ENCODE data around the gene QRSL1. TPM values are rescaled to one million over a fixed set of nuclear protein-coding genes. Genes with fewer than 3 reads are reported as not detected.

Gene QRSL1
- total RNA-seq, 4 donors from 2014 or later = 17.2 to 26.7 (median 25.1) TPM

- intact Hi-C loops (cut with DNase I; ENCODE audit: low total_unique reads) = no loop called here
- no peak for ATAC-seq
- TF ChIP-seq CTCF (IDR thresholded peaks at IDR 0.05 in 4 of 5, conservative IDR thresholded peaks at IDR 0.05 in 1 of 5) = no peak
- TF ChIP-seq POLR2A (IDR thresholded peaks at IDR 0.05) = no peak
Measured at GRCh38 chr6:106609699-106610098, 19.7 kb upstream of the QRSL1 start.

GRCh38 chr6:106611030-106611429 lies 18.3 kb upstream of the QRSL1 start:
- no peak for TF ChIP-seq CTCF (IDR thresholded peaks at IDR 0.05 in 4 of 5, conservative IDR thresholded peaks at IDR 0.05 in 1 of 5)
- no peak for TF ChIP-seq POLR2A (IDR thresholded peaks at IDR 0.05)
- H3K27me3 ChIP-seq = no peaks in the 10 kb centered on the region
- H3K27ac ChIP-seq = no peak overlapping the region
- no peaks in the 10 kb centered on the region for H3K9me3 ChIP-seq
- no peaks in the 10 kb centered on the region for H3K36me3 ChIP-seq
- DNase-seq (no peak), ATAC-seq (no peak)
- intact Hi-C loops (cut with DNase I; ENCODE audit: low total_unique reads) (no loop called here), in situ Hi-C loops (cut with MboI; ENCODE audit: low sequenced_read_pairs in 4 of 4) (loop anchor here in 1 of 4 donors (25.0 kb wide), 1 partner anchor 376 kb away; no protein-coding TSS in a partner anchor)
- no peak overlapping the region for H3K4me3 ChIP-seq
- peaks cover 0 to 15% of the 10 kb centered on the region in 2 donors for H3K4me1 ChIP-seq

More at GRCh38 chr6:106609699-106610098, 19.7 kb upstream of the QRSL1 start:
- DNase-seq = no peak
- peaks cover 0 to 15% of the 10 kb centered on the region in 2 donors for H3K4me1 ChIP-seq
- H3K27me3 ChIP-seq = no peaks in the 10 kb centered on the region
- H3K27ac ChIP-seq = no peak overlapping the region
- H3K9me3 ChIP-seq = no peaks in the 10 kb centered on the region
- H3K4me3 ChIP-seq = no peak overlapping the region
- in situ Hi-C loops (cut with MboI; ENCODE audit: low sequenced_read_pairs in 4 of 4) = loop anchor here in 2 of 4 donors (10.0 to 25.0 kb wide), 2 partner anchors 375 to 378 kb away; no protein-coding TSS in a partner anchor
- H3K36me3 ChIP-seq = no peaks in the 10 kb centered on the region

- in situ Hi-C loops (cut with MboI; ENCODE audit: low sequenced_read_pairs in 4 of 4) (loop anchor here in 1 of 4 donors (25.0 kb wide), 1 partner anchor 374 kb away; no protein-coding TSS in a partner anchor), intact Hi-C loops (cut with DNase I; ENCODE audit: low total_unique reads) (no loop called here)
- Histone ChIP-seq H3K9me3 (no peaks in the 10 kb centered on the region), H3K27ac (no peak overlapping the region), H3K36me3 (no peaks in the 10 kb centered on the region), H3K4me3 (no peak overlapping the region), H3K4me1 (peaks cover 0 to 15% of the 10 kb centered on the region in 2 donors), H3K27me3 (no peaks in the 10 kb centered on the region)
- DNase-seq (no peak), ATAC-seq (no peak)
- TF ChIP-seq POLR2A (IDR thresholded peaks at IDR 0.05) (no peak), CTCF (IDR thresholded peaks at IDR 0.05 in 4 of 5, conservative IDR thresholded peaks at IDR 0.05 in 1 of 5) (no peak)
Measured at GRCh38 chr6:106612671-106613416, 16.5 kb upstream of the QRSL1 start.

GRCh38 chr6:106613590-106613989 lies 15.8 kb upstream of the QRSL1 start:
- no peak for ATAC-seq
- intact Hi-C loops (cut with DNase I; ENCODE audit: low total_unique reads) = no loop called here

More at GRCh38 chr6:106613590-106613989, 15.8 kb upstream of the QRSL1 start:
- TF ChIP-seq POLR2A (IDR thresholded peaks at IDR 0.05) (no peak), CTCF (IDR thresholded peaks at IDR 0.05 in 4 of 5, conservative IDR thresholded peaks at IDR 0.05 in 1 of 5) (no peak)
- no peak for DNase-seq
- H3K27ac ChIP-seq = no peak overlapping the region
- no peaks in the 10 kb centered on the region for H3K27me3 ChIP-seq
- peaks cover 0 to 15% of the 10 kb centered on the region in 2 donors for H3K4me1 ChIP-seq
- in situ Hi-C loops (cut with MboI; ENCODE audit: low sequenced_read_pairs in 4 of 4) = loop anchor here in 1 of 4 donors (25.0 kb wide), 1 partner anchor 374 kb away; no protein-coding TSS in a partner anchor
- H3K9me3 ChIP-seq = no peaks in the 10 kb centered on the region
- no peaks in the 10 kb centered on the region for H3K36me3 ChIP-seq
- H3K4me3 ChIP-seq = no peak overlapping the region
